Duodenal mucosa (tissue), 2 donors: Measurements from ENCODE around the gene JAKMIP3.

Experiments used
- H3K27ac ChIP-seq: one replicate; pipeline ENCODE4 v1.7.0; 2013; ENCODE audit warnings: low read depth, low read length
- H3K27me3 ChIP-seq, 2 donors: one replicate each; pipeline ENCODE4 v1.7.0; 2013; ENCODE audit warnings: low read length in 2 of 2, control low read depth in 1 of 2; ENCODE audit not compliant: insufficient read depth in 2 of 2, control insufficient read depth in 1 of 2
- H3K36me3 ChIP-seq, 2 donors: one replicate each; pipeline ENCODE4 v1.7.0; 2013; ENCODE audit warnings: low read length in 2 of 2, control low read depth in 1 of 2; ENCODE audit not compliant: insufficient read depth in 2 of 2, control insufficient read depth in 1 of 2
- H3K4me1 ChIP-seq, 2 donors: one replicate each; pipeline ENCODE4 v1.7.0; 2013; ENCODE audit warnings: low read length in 2 of 2, control low read depth in 1 of 2; ENCODE audit not compliant: insufficient read depth in 2 of 2, control insufficient read depth in 1 of 2
- H3K4me3 ChIP-seq, 2 donors: one replicate each; pipeline ENCODE4 v1.7.0; 2013; ENCODE audit warnings: low read length in 2 of 2, low read depth in 1 of 2
- H3K9ac ChIP-seq, 2 donors: one replicate each; pipeline ENCODE4 v1.7.0; 2013; ENCODE audit warnings: low read length in 2 of 2, low read depth in 1 of 2
- H3K9me3 ChIP-seq, 2 donors: one replicate each; pipeline ENCODE4 v1.7.0; 2013; ENCODE audit warnings: low read length in 2 of 2, control low read depth in 1 of 2; ENCODE audit not compliant: control insufficient read depth in 1 of 2

Gene JAKMIP3

DNA sequence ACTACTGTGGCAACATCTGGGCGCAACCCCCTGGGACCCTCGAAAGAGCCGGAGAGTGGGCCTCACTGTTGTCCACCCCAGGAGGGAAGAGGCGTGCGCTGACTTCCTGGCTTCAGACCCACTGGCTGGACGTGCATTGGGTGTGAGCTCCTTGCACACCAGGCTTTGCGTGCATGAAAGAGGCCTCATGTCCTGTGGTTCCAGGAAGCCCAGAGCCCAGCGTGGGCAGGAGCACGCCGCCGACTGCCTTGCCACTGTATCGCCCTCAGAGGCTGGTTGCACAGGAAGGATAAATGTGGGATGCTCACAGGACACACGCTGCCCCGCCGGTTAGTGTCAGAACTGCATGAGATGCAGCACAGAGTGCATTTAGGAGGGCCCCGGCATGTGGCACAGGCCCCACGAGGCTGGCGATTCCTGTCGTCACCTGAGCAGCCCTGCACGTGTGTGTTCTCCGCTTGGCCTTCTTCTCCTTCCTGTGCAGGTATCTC, 8.5 kb upstream of the JAKMIP3 start:
- Histone ChIP-seq H3K27ac (no peak overlapping the region), H3K36me3 (no peaks in the 10 kb centered on the region), H3K9ac (no peak overlapping the region), H3K9me3 (peaks cover 9 to 14% of the 10 kb centered on the region in 2 donors), H3K27me3 (no peaks in the 10 kb centered on the region), H3K4me1 (no peaks in the 10 kb centered on the region), H3K4me3 (no peak overlapping the region)

DNA sequence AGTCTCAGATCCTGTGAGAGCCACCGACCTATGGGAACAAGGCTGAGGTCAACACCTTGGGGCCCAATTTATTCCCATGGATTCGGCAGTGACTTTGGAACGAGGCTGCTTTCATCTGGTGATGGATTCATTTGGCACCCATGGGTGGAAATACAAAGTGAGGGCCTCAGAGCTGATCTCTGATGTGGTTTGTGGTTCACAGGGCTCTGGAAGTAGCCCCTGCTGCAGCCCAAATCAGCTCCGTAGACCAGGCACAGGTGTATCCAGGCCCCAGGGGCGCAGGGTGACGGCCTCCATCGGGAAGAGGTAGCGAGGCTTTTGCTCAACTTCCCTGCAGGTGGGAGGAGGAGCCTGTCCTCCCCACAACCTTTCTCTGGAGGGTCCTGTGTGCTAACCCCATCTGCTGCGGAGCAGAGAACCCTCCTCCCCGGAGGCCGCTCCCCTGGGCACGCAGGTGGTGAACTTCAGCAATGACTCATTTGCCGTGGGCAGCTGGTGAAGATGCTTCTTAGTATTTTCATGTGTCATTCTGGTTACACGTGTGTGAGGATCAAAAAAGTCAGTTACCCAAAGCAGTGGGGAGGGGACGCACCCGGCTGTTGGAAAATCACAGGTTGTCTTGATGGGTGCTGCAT, 7.5 kb upstream of the JAKMIP3 start:
- Histone ChIP-seq H3K27ac (no peak overlapping the region), H3K27me3 (no peaks in the 10 kb centered on the region)

DNA sequence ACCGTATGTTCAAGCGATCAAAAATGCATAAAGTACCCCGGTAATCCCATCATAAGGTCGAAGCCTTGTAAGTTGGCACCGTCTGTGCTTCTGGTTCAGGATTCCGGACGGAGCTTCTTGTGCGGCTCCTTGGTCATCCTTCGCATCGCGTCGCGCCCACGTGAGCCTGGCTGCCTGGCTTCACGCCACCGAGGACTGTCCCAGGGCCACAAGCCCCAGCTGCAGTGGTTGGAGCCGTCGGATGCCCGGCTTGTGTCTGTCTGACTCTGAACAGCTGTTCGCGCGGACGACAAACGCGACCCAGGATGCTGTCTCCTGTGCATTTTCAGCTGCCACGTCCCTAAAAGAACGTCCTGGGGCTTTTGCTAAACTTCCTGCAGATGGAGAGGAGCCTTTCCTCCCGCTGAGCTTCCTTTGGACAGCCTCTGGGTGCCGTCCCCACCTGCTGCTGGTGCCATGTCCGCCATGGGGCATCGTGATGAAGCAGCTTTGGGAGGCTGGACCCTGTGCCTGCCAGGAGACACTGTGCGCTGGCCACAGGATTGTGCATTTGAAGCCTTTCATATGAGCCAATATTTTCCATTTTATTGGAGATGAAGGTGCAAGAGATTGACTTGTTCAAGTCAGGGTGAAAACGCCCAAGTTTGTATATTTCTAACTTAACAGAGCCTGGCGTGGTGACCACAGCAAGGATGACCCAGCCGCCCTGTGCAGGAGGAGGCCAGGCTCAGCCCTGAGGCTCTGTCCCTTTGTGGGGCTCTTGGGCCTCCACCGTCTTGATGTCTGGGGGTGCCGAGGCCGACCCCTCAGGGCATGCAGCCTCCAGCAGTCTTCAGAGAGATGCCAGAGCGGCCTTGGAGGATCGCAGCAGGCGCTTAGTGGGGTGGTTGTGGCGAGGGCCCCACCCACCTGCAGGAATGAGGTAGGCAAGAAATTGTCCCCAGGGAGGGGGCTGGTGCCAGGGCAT, 6.7 kb upstream of the JAKMIP3 start:
- Histone ChIP-seq H3K4me1 (no peaks in the 10 kb centered on the region), H3K27me3 (no peaks in the 10 kb centered on the region), H3K4me3 (no peak overlapping the region), H3K36me3 (no peaks in the 10 kb centered on the region), H3K9me3 (no peaks in the 10 kb centered on the region), H3K27ac (no peak overlapping the region), H3K9ac (no peak overlapping the region)

More for the DNA sequence above, 7.5 kb upstream of the JAKMIP3 start:
- Histone ChIP-seq H3K36me3 (no peaks in the 10 kb centered on the region), H3K9ac (no peak overlapping the region), H3K4me3 (no peak overlapping the region), H3K9me3 (peaks cover 2 to 4% of the 10 kb centered on the region in 2 donors), H3K4me1 (no peaks in the 10 kb centered on the region)

DNA sequence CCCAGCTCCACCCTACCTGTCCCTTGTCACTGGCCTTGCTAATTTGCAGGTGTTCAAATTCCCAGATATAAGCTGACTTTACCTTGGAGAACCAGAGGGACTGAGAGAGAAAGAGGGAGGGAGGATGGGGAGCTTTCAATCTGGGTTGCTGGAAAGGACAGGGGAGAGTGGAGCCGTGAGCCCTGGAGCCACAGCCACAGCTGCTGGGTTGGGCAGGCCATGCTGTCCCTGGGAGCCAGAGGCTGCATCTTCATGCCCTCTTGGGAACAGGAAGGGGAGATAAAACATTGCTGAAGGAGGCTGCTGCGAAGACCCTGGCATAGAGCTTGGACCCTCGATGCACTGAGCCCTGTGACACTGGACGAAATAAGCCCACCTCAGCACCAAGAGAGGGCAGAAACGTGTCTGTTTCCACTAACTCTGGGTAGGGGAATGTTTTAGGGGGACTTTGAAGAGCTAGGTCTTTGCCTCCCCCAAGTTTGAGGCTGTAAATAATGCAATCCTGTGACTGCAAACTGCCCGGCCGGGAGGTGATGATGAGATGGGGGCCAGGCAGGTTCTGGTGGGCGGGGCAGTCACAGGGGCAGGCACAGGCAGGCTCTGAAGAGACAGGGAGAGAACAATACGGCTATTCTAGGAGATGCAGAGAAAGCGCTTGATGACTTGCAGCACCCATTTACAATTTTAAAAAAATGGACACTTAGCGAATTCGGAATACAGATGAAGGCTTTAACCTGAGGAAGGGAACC, 5.8 kb upstream of the JAKMIP3 start:
- Histone ChIP-seq H3K9ac (no peak overlapping the region), H3K27me3 (no peaks in the 10 kb centered on the region), H3K4me1 (peaks cover 0 to under 1% of the 10 kb centered on the region in 2 donors), H3K4me3 (no peak overlapping the region), H3K9me3 (no peaks in the 10 kb centered on the region), H3K27ac (no peak overlapping the region), H3K36me3 (no peaks in the 10 kb centered on the region)

DNA sequence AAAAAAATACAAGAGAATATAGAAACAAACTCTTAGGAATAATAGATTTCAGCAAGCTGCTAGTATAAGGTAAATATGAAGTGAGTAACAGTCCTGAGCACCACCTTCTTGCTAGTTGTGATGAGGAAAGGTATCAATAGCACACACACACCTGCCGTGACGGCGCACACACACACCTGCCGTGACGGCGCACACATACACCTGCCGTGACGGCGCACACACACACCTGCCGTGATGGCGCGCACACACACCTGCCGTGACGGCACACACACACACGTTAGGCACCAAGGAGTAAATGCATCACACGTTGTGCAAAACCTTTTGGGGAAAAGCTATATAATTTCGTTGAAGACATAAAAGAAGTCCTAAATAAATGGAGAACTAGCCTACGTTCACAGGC, 4.7 kb upstream of the JAKMIP3 start:
- no peaks in the 10 kb centered on the region for H3K27me3 ChIP-seq
- no peaks in the 10 kb centered on the region for H3K9me3 ChIP-seq
- H3K9ac ChIP-seq = no peak overlapping the region
- H3K36me3 ChIP-seq = no peaks in the 10 kb centered on the region
- H3K27ac ChIP-seq = no peak overlapping the region
- peaks cover 0 to 11% of the 10 kb centered on the region in 2 donors for H3K4me1 ChIP-seq
- H3K4me3 ChIP-seq = no peak overlapping the region

DNA sequence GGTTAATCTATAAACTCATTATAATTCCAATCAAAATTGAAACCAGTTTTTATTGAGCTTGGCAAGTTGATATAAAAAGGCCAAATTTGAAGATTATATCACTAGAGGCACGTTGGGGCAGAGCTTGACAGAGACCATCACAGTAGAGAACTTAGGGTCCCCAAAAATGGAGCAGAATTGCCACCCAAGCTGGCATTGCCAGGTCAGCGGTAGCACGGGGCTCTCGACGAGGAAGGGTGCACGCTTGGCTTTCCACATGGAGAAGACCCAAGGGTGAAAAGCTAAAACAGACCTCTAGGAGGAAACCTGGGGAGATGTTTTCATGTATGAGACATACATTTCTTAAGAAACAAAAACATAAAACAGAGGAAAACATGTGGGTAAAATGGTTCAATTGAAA, 4.3 kb upstream of the JAKMIP3 start:
- Histone ChIP-seq H3K27ac (no peak overlapping the region), H3K27me3 (no peaks in the 10 kb centered on the region), H3K4me3 (no peak overlapping the region), H3K9me3 (no peaks in the 10 kb centered on the region), H3K4me1 (peaks cover 0 to 15% of the 10 kb centered on the region in 2 donors), H3K9ac (no peak overlapping the region), H3K36me3 (no peaks in the 10 kb centered on the region)

DNA sequence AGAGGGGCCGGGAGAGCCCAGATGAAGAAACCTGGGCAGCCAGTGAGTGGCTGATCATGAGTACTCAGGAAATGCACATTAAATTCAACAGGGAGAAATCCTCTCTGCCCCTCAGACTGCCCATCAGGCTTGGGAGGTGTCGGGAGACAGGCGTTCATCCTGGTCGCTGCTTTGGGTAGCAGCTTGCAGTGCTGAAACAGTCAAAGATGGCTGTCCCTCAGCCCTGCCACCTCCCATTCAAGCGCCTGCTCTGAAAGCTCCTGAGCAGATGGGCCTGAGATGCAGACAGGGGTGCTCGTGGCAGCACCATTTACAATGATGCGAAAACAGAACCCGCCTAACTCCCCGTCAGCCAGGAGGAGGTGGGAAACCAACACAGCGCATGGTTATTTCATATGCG, 3.6 kb upstream of the JAKMIP3 start:
- Histone ChIP-seq H3K27ac (no peak overlapping the region), H3K9me3 (no peaks in the 10 kb centered on the region), H3K9ac (no peak overlapping the region), H3K4me1 (peaks cover 0 to 16% of the 10 kb centered on the region in 2 donors), H3K27me3 (no peaks in the 10 kb centered on the region), H3K36me3 (no peaks in the 10 kb centered on the region), H3K4me3 (no peak overlapping the region)

DNA sequence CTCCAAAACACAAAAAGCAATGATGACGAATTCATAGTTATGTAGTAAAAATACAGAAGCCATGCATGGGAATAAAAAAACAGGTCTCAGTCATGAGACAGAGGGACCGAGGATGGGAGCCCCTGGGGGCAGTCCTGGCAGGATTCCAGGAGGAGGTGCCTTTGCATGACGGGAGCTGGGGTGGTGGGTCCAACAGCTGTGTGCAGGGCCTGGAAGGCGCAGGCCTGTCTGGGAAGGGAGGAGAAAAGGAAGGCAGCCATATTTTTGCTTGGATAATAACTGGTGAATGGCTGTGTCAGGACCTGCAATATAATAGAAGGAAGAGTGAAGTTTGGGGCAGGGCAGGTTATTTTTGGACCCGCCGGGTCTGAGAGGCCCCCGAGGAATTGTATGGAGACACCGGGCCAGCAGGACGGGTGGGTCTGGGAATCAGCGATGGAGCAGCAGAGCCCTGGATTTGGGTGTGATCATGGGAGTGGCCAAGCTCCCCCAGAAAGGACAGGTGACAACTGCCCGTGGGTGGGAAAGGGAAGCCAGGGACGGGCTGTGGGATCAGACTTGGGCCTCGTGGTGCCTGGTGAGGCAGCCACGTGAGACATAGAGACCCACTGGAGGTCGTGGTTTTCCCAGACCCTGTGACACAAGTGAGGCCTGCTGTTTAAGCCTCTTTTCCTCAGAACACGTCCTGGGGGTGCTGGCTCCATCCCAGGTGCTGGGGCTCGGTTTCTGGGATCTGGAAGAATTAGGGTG, 2.9 kb upstream of the JAKMIP3 start:
- no peaks in the 10 kb centered on the region for H3K36me3 ChIP-seq

DNA sequence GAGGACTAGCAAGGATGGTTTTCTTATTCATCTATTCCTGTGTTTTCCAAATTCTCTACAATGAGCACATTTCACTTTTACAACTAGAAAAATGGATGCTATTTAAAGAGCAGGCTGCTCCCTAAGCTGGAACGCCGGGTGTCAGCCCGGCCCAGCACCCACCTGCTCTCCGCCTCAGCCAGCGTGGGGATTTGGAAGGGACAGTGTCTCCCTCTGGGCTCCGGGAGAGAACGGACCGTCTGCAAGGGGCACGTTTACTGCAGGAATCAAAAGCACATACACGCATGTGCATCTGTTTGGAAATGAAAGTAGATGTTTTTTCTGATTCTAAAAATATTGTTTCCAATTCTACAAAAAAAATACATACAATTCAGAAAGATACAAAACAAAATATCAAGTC, 2.3 kb upstream of the JAKMIP3 start:
- Histone ChIP-seq H3K27me3 (no peaks in the 10 kb centered on the region), H3K36me3 (no peaks in the 10 kb centered on the region), H3K4me1 (peaks cover 0 to 16% of the 10 kb centered on the region in 2 donors), H3K9ac (no peak overlapping the region), H3K27ac (no peak overlapping the region), H3K9me3 (no peaks in the 10 kb centered on the region), H3K4me3 (no peak overlapping the region)

More for the DNA sequence above, 2.9 kb upstream of the JAKMIP3 start:
- H3K27me3 ChIP-seq = no peaks in the 10 kb centered on the region
- H3K9ac ChIP-seq = no peak overlapping the region
- H3K4me3 ChIP-seq = no peak overlapping the region
- no peaks in the 10 kb centered on the region for H3K9me3 ChIP-seq
- H3K4me1 ChIP-seq = peaks cover 0 to 16% of the 10 kb centered on the region in 2 donors
- no peak overlapping the region for H3K27ac ChIP-seq
